H1 (cell line): ENCODE results near the gene CARD14. TPM values are rescaled to one million over a fixed set of nuclear protein-coding genes. Genes with fewer than 3 reads are reported as not detected.

ENCODE experiments used
- CTCF ChIA-PET: fragments of 300-600 bp; sonication (Branson Sonifier 250); formaldehyde crosslinking; loops from one replicate; lab custom pipeline; 2021; ENCODE audit not compliant: partially characterized antibody; lab: Charles Lee
- POLR2A ChIA-PET: fragments of 300-600 bp; sonication (Branson Sonifier 250); formaldehyde crosslinking; loops from one replicate; lab custom pipeline; 2021; ENCODE audit warnings: inconsistent platforms; ENCODE audit not compliant: partially characterized antibody; lab: Charles Lee
- DNase-seq, 2 experiments: peaks; one replicate each; pipeline versions ENCODE4 v3.0.0 to v3.0.0-alpha.2; 2010 to 2022; ENCODE audit warnings: low spot score in 2 of 2, low read depth in 1 of 2, mixed read lengths in 1 of 2
- FAIRE-seq: peaks from 2 replicates; lab custom pipeline; 2011; peaks lifted over from hg19 to GRCh38; lab: Jason Lieb, UNC
- H2AFZ ChIP-seq: 2 replicates; pipeline ENCODE4 v1.8.1; 2012; ENCODE audit warnings: low read length, inconsistent platforms
- H2AK5ac ChIP-seq: 2 replicates; pipeline ENCODE4 v1.6.1; 2013; ENCODE audit warnings: low read depth, low read length
- H2BK120ac ChIP-seq: replicated peaks from 2 replicates; pipeline ENCODE3; 2013; ENCODE audit warnings: low read depth, low read length, inconsistent platforms
- H2BK12ac ChIP-seq: 2 replicates; pipeline ENCODE4 v1.6.1; 2013; ENCODE audit warnings: low read depth, low read length
- H2BK15ac ChIP-seq: 2 replicates; pipeline ENCODE4 v1.6.1; 2013; ENCODE audit warnings: low read length
- H2BK20ac ChIP-seq: 2 replicates; pipeline ENCODE4 v1.6.1; 2013; ENCODE audit warnings: low read length
- H2BK5ac ChIP-seq: 2 replicates; pipeline ENCODE4 v1.6.1; 2013; ENCODE audit warnings: low read depth, low read length
- H3K14ac ChIP-seq: 2 replicates; pipeline ENCODE4 v1.6.1; 2013; ENCODE audit warnings: inconsistent platforms; ENCODE audit not compliant: insufficient read length
- H3K18ac ChIP-seq: 2 replicates; pipeline ENCODE4 v1.6.1; 2013; ENCODE audit warnings: low read length; ENCODE audit errors: extremely low read depth
- H3K23ac ChIP-seq: 2 replicates; pipeline ENCODE4 v1.6.1; 2013; ENCODE audit warnings: inconsistent platforms; ENCODE audit not compliant: insufficient read length
- H3K23me2 ChIP-seq: 2 replicates; pipeline ENCODE4 v1.6.1; 2013; ENCODE audit warnings: low read depth, low read length
- H3K27ac ChIP-seq: 2 replicates; pipeline ENCODE4 v1.6.1; 2011; ENCODE audit warnings: low read depth, low read length, inconsistent platforms
- H3K27me3 ChIP-seq, 4 experiments: replicated peaks in 1 of 4; 1 replicate in 1 of 4; 2 replicates in 3 of 4; pipeline versions ENCODE4 v1.6.1 to v1.8.1; 2011 to 2013; ENCODE audit warnings: low read length in 3 of 4, mild to moderate bottlenecking in 3 of 4, inconsistent platforms in 2 of 4, mixed read lengths in 2 of 4, moderate library complexity in 1 of 4; ENCODE audit not compliant: control insufficient read depth in 3 of 4, insufficient read depth in 3 of 4; ENCODE audit errors: extremely low read depth in 1 of 4
- H3K36me3 ChIP-seq, 4 experiments: 2 replicates each; pipeline versions ENCODE4 v1.6.1 to v1.8.1; 2011 to 2013; ENCODE audit warnings: mild to moderate bottlenecking in 4 of 4, low read length in 3 of 4, moderate library complexity in 2 of 4, control low read depth in 1 of 4, inconsistent platforms in 1 of 4; ENCODE audit not compliant: insufficient read depth in 4 of 4, control insufficient read depth in 2 of 4
- H3K4ac ChIP-seq: replicated peaks from 2 replicates; pipeline ENCODE3; 2013; ENCODE audit warnings: low read length, low read depth, mixed read lengths, inconsistent platforms; ENCODE audit not compliant: insufficient read length
- H3K4me1 ChIP-seq, 4 experiments: replicated peaks in 1 of 4; 1 replicate in 1 of 4; 2 replicates in 3 of 4; pipeline versions ENCODE4 v1.6.1 to v1.8.1; 2011 to 2013; ENCODE audit warnings: low read length in 3 of 4, inconsistent platforms in 2 of 4, mixed read lengths in 1 of 4; ENCODE audit not compliant: insufficient read depth in 4 of 4, control insufficient read depth in 3 of 4
- H3K4me2 ChIP-seq, 2 experiments: 2 replicates each; pipeline versions ENCODE4 v1.6.1 to v1.8.1; 2011 to 2013; ENCODE audit warnings: low read depth in 2 of 2, low read length in 2 of 2, control low read depth in 1 of 2, inconsistent platforms in 1 of 2, mild to moderate bottlenecking in 1 of 2; ENCODE audit not compliant: insufficient read depth in 1 of 2
- H3K4me3 ChIP-seq, 4 experiments: fragments of 200-600, 300-600 bp in 1 of 4; sonication (generic), shearing (Covaris generic), sonication (Bioruptor Twin) in 1 of 4; 2 replicates each; pipeline versions ENCODE4 v1.5.1 to v1.8.1; 2011 to 2016; ENCODE audit warnings: low read length in 4 of 4, low read depth in 3 of 4, control low read depth in 2 of 4, inconsistent platforms in 2 of 4, mild to moderate bottlenecking in 2 of 4, mixed read lengths in 1 of 4, moderate library complexity in 1 of 4; ENCODE audit not compliant: insufficient read depth in 2 of 4; ENCODE audit errors: extremely low read depth in 1 of 4
- H3K56ac ChIP-seq: replicated peaks from 2 replicates; pipeline ENCODE3; 2013; ENCODE audit warnings: low read depth, mild to moderate bottlenecking, mixed read lengths, low read length, inconsistent platforms; ENCODE audit not compliant: insufficient read length
- H3K79me1 ChIP-seq: 2 replicates; pipeline ENCODE4 v1.6.1; 2013; ENCODE audit warnings: low read depth, low read length, control low read depth
- H3K79me2 ChIP-seq, 2 experiments: 2 replicates each; pipeline versions ENCODE4 v1.6.1 to v1.8.1; 2012 to 2013; ENCODE audit warnings: low read length in 2 of 2, mild to moderate bottlenecking in 2 of 2, inconsistent platforms in 1 of 2; ENCODE audit not compliant: insufficient read depth in 2 of 2, control insufficient read depth in 1 of 2
- H3K9ac ChIP-seq, 4 experiments: replicated peaks in 1 of 4; 1 replicate in 1 of 4; 2 replicates in 3 of 4; pipeline versions ENCODE4 v1.6.1 to v1.8.1; 2011 to 2013; ENCODE audit warnings: low read depth in 3 of 4, low read length in 3 of 4, control low read depth in 2 of 4, mild to moderate bottlenecking in 2 of 4, moderate library complexity in 2 of 4, inconsistent platforms in 1 of 4; ENCODE audit errors: extremely low read depth in 1 of 4
- H3K9me3 ChIP-seq, 2 experiments: 2 replicates each; pipeline versions ENCODE4 v1.6.1 to v1.8.1; 2012 to 2013; ENCODE audit warnings: mild to moderate bottlenecking in 2 of 2, moderate library complexity in 2 of 2, control low read depth in 1 of 2, inconsistent platforms in 1 of 2, low read depth in 1 of 2, low read length in 1 of 2, mixed read lengths in 1 of 2; ENCODE audit not compliant: insufficient read depth in 2 of 2
- H4K20me1 ChIP-seq, 2 experiments: replicated peaks in 1 of 2; 2 replicates each; pipeline versions ENCODE3 to v1.8.1; 2011 to 2013; ENCODE audit warnings: inconsistent platforms in 2 of 2, low read length in 2 of 2, mild to moderate bottlenecking in 1 of 2; ENCODE audit not compliant: insufficient read depth in 2 of 2, control insufficient read depth in 1 of 2
- H4K5ac ChIP-seq: 2 replicates; pipeline ENCODE4 v1.6.1; 2013; ENCODE audit warnings: low read length, low read depth, mixed read lengths, inconsistent platforms; ENCODE audit not compliant: insufficient read length
- H4K8ac ChIP-seq: 2 replicates; pipeline ENCODE4 v1.8.0; 2013; ENCODE audit warnings: mild to moderate bottlenecking, moderate library complexity, low read length, inconsistent platforms; ENCODE audit not compliant: insufficient read depth; ENCODE audit errors: extremely low read depth
- H4K91ac ChIP-seq: replicated peaks from 2 replicates; pipeline ENCODE3; 2013; ENCODE audit warnings: low read length, mixed read lengths, inconsistent platforms; ENCODE audit not compliant: insufficient read length
- GTF2F1 ChIP-seq: IDR thresholded peaks from 2 replicates; pipeline ENCODE4 v1.6.1; 2012; ENCODE audit warnings: low read depth, low read length, improper control_type of control experiment, borderline replicate concordance
- TAF1 ChIP-seq: IDR thresholded peaks from 2 replicates; pipeline ENCODE4 v1.6.1; 2011; ENCODE audit warnings: mild to moderate bottlenecking, low read depth, low read length
- WGBS, 2 experiments: shearing (Covaris generic) in 1 of 2; methylation state at CpG; one replicate each; pipeline versions ENCODE4 v1.1.6 to v1.1.7; 2013 to 2015; ENCODE audit warnings: low lambda C conversion rate in 2 of 2, mixed read lengths in 2 of 2, inconsistent platforms in 1 of 2, low coverage in 1 of 2, missing lambda C conversion rate in 1 of 2; ENCODE audit not compliant: insufficient replicate concordance in 2 of 2, insufficient coverage in 1 of 2, insufficient read length in 1 of 2; ENCODE audit errors: extremely low coverage in 1 of 2, missing lambda C conversion rate in 1 of 2; 5-methylcytosine and 5-hydroxymethylcytosine counted together
- polyA plus RNA-seq, 7 experiments: library from polyadenylated mRNA; depleted of rRNA in 3 of 7; stranded (reverse) in 5 of 7; unstranded in 2 of 7; fragments of >200 nt in 5 of 7; fragments of 200-250 nt in 2 of 7; gene quantifications; 1 replicate in 5 of 7; 2 replicates in 1 of 7; 4 replicates in 1 of 7; pipeline versions ENCODE4 v1.2.1 to v1.2.3, GENCODE V29; 2011 to 2013; ENCODE audit warnings: missing spikeins in 2 of 7, mixed read lengths in 2 of 7
- total RNA-seq: library from RNA; stranded (reverse); fragmentation: NEBNext Ultra II Directional; extraction: Animal tissue kit (Norgen Biotek cat#: 25700); gene quantifications from 2 replicates; pipeline ENCODE4 v1.2.1, GENCODE V29; 2021

Gene CARD14
- total and polyA plus RNA-seq, 2 of the 8 experiments (the other 6 are each of a cell fraction or from before 2014, with no cell fraction given) = 0.08 TPM; not detected in 1

DNA sequence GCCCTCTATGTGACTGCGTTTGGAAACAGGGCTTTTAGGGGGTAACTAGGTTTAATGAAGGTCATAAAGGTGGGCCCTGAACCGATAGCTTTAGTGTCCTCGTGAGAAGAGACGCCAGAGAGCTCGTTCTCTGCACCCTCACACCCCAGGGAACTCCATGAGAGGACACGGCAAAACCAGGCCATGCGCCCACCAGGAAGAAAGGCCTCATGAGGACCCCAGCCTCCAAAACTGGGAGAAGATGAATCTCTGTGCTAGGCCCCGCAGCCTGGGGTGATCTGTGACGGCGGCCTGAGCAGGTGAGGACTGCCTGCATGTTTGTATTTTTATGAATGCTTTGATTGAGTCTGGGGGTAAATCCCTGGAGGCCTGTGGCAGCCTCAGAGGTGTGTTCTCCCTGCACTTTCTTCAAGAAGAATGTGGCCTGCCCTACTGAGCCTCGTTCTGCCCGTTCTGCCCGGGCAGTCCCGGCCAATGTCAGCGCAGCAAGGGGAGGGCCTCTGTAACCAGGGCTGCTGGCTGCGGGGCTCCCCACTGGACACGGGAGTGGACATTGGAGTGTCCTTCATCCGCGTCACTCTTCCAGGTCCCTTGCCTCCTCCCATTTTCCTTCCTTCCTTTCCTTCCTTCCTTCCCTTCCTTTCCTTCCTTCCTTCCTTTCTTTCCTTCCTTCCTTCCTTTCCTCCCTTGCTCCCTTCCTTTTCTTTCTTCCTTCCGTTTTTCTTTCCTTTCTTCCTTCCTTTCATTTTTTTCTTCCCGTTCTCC lies 84.0 kb downstream of the CARD14 start:
- H2BK20ac ChIP-seq = no peak overlapping the region
- no peak overlapping the region; the same call in 1 of the 2 replicates for H3K18ac ChIP-seq
- no peak overlapping the region for H2BK15ac ChIP-seq
- no peaks in the 10 kb centered on the region for H3K36me3 ChIP-seq
- H3K9ac ChIP-seq = no peak overlapping the region
- H2AK5ac ChIP-seq = no peak overlapping the region
- no peaks in the 10 kb centered on the region for H3K9me3 ChIP-seq
- POLR2A ChIA-PET = no interaction called here
- no peak overlapping the region for H4K91ac ChIP-seq
- WGBS, 2 experiments = 88% methylated on average over 21 of the region's 21 CpGs; no CpG with 5 or more reads in 1 of the 2 experiments
- no peaks in the 10 kb centered on the region for H3K79me1 ChIP-seq
- no peak overlapping the region for H3K23ac ChIP-seq
- no peak overlapping the region for H2BK12ac ChIP-seq
- H2AFZ ChIP-seq = no peak overlapping the region
- no peaks in the 10 kb centered on the region for H3K27me3 ChIP-seq
- no peak overlapping the region; the same call in 1 of the 2 replicates for H4K8ac ChIP-seq
- H2BK5ac ChIP-seq = no peak overlapping the region
- CTCF ChIA-PET = interaction anchor here (1.1 to 4.6 kb wide), 6 partner anchors 9 to 86 kb away, joined by 3 to 34 read pairs (median 4); no protein-coding TSS in a partner anchor
- no peak overlapping the region for H3K4me2 ChIP-seq
- H3K79me2 ChIP-seq = no peaks in the 10 kb centered on the region
- H3K4me3 ChIP-seq = no peak overlapping the region
- no peak overlapping the region for H2BK120ac ChIP-seq
- H3K14ac ChIP-seq = no peak overlapping the region
- no peak overlapping the region for H3K4ac ChIP-seq
- H3K27ac ChIP-seq = no peak overlapping the region
- H3K4me1 ChIP-seq = peaks cover 2 to 15% (median 7%) of the 10 kb centered on the region in 4 experiments; a peak in 4 of 7 replicates
- DNase-seq (no peak), FAIRE-seq (no peak)
- no peaks in the 10 kb centered on the region for H3K23me2 ChIP-seq
- H4K5ac ChIP-seq = no peak overlapping the region
- H3K56ac ChIP-seq = no peak overlapping the region
- peaks cover 0 to 2% of the 10 kb centered on the region in 2 experiments for H4K20me1 ChIP-seq
- TF ChIP-seq TAF1 = no peak
- TF ChIP-seq GTF2F1 = no peak
